Keratinocyte (primary cell): ENCODE measurements around the gene HELT. TPM values are rescaled to one million over a fixed set of nuclear protein-coding genes. Genes with fewer than 3 reads are reported as not detected.

Experiments used
- DNase-seq: peaks from one replicate; pipeline ENCODE4 v3.0.0-alpha.2; 2011; ENCODE audit warnings: low read depth, missing footprints, low spot score
- FAIRE-seq: peaks from 2 replicates; lab custom pipeline; 2011; peaks lifted over from hg19 to GRCh38; lab: Jason Lieb, UNC
- H2AFZ ChIP-seq: 2 replicates; pipeline ENCODE4 v1.6.0; 2012; ENCODE audit warnings: low read length, control low read depth, inconsistent platforms; ENCODE audit not compliant: control insufficient read depth
- H3K27ac ChIP-seq: 2 replicates; pipeline ENCODE4 v1.5.1; 2011; ENCODE audit warnings: low read length; ENCODE audit not compliant: control insufficient read depth, insufficient read depth
- H3K27me3 ChIP-seq: 3 replicates; pipeline ENCODE4 v1.6.0; 2011; ENCODE audit warnings: low read length; ENCODE audit not compliant: control insufficient read depth, insufficient read depth; ENCODE audit errors: extremely low read depth
- H3K36me3 ChIP-seq, 2 experiments: 2 replicates in 1 of 2; 3 replicates in 1 of 2; pipeline ENCODE4 v1.5.1; 2011; ENCODE audit warnings: low read length in 2 of 2, mild to moderate bottlenecking in 1 of 2; ENCODE audit not compliant: control insufficient read depth in 2 of 2, insufficient read depth in 2 of 2; ENCODE audit errors: extremely low read depth in 1 of 2
- H3K4me1 ChIP-seq: 3 replicates; pipeline ENCODE4 v1.5.1; 2011; ENCODE audit warnings: low read length; ENCODE audit not compliant: control insufficient read depth, insufficient read depth; ENCODE audit errors: extremely low read depth
- H3K4me2 ChIP-seq: 3 replicates; pipeline ENCODE4 v1.6.0; 2011; ENCODE audit warnings: low read depth, low read length; ENCODE audit not compliant: control insufficient read depth, insufficient read depth; ENCODE audit errors: extremely low read depth
- H3K4me3 ChIP-seq, 3 experiments: fragments of 200-600 bp in 1 of 3; sonication (generic) in 1 of 3; 2 replicates in 2 of 3; 3 replicates in 1 of 3; pipeline ENCODE4 v1.5.1; 2011 to 2016; ENCODE audit warnings: low read length in 3 of 3, mild to moderate bottlenecking in 3 of 3, control low read depth in 2 of 3, inconsistent platforms in 1 of 3, low read depth in 1 of 3, mixed read lengths in 1 of 3, mixed run types in 1 of 3, moderate library complexity in 1 of 3; ENCODE audit not compliant: control insufficient read depth in 2 of 3, insufficient read depth in 2 of 3; ENCODE audit errors: extremely low read depth in 1 of 3
- H3K79me2 ChIP-seq: 2 replicates; pipeline ENCODE4 v1.6.0; 2012; ENCODE audit warnings: low read length; ENCODE audit not compliant: control insufficient read depth, insufficient read depth
- H3K9ac ChIP-seq: 3 replicates; pipeline ENCODE4 v1.6.0; 2011; ENCODE audit warnings: low read length; ENCODE audit not compliant: control insufficient read depth, insufficient read depth; ENCODE audit errors: extremely low read depth
- H3K9me1 ChIP-seq: 3 replicates; pipeline ENCODE4 v1.6.0; 2011; ENCODE audit warnings: low read length; ENCODE audit not compliant: control insufficient read depth, insufficient read depth; ENCODE audit errors: extremely low read depth
- H3K9me3 ChIP-seq: 2 replicates; pipeline ENCODE4 v1.5.1; 2012; ENCODE audit warnings: low read depth, low read length; ENCODE audit not compliant: control insufficient read depth
- H4K20me1 ChIP-seq: 3 replicates; pipeline ENCODE4 v1.6.0; 2011; ENCODE audit warnings: low read length; ENCODE audit not compliant: control insufficient read depth, insufficient read depth; ENCODE audit errors: extremely low read depth
- EZH2 ChIP-seq: IDR thresholded peaks from one replicate; pipeline ENCODE4 v1.6.1; 2012; ENCODE audit warnings: inconsistent platforms, mild to moderate bottlenecking, low read length, moderate library complexity
- dilution Hi-C: fragments of 300-500 bp; cut with MboI; formaldehyde crosslinking; loops from one replicate; pipeline ENCODE4 v1.7.0; 2020; ENCODE audit warnings: low sequenced_read_pairs; ENCODE audit not compliant: extremely low pct_ligation_motif_present
- polyA plus RNA-seq, 5 experiments: library from polyadenylated mRNA; depleted of rRNA in 3 of 5; stranded (reverse) in 3 of 5; stranded (forward) in 1 of 5; unstranded in 1 of 5; fragments of >200 nt; gene quantifications; 1 replicate in 1 of 5; 2 replicates in 3 of 5; 3 replicates in 1 of 5; pipeline versions ENCODE4 v1.2.1 to v1.2.3, GENCODE V29; 2011 to 2012; ENCODE audit warnings: missing spikeins in 2 of 5, low read depth in 1 of 5, low replicate concordance in 1 of 5
- TF ChIP-seq, protein P1 (sequence below), 3 experiments: IDR thresholded peaks in 1 of 3; conservative IDR thresholded peaks in 1 of 3; optimal IDR thresholded peaks in 1 of 3; 2 replicates in 2 of 3; 3 replicates in 1 of 3; pipeline versions ENCODE3 to v1.5.1; 2011; ENCODE audit warnings: low read length in 3 of 3, mild to moderate bottlenecking in 3 of 3, moderate library complexity in 2 of 3, control low read depth in 1 of 3, inconsistent platforms in 1 of 3; ENCODE audit not compliant: insufficient read depth in 2 of 3; ENCODE audit errors: extremely low read depth in 1 of 3

The HELT gene
- polyA plus RNA-seq, 1 donor (not counting 4 experiments of a cell fraction or from before 2014, with no cell fraction given), result not detected

DNA sequence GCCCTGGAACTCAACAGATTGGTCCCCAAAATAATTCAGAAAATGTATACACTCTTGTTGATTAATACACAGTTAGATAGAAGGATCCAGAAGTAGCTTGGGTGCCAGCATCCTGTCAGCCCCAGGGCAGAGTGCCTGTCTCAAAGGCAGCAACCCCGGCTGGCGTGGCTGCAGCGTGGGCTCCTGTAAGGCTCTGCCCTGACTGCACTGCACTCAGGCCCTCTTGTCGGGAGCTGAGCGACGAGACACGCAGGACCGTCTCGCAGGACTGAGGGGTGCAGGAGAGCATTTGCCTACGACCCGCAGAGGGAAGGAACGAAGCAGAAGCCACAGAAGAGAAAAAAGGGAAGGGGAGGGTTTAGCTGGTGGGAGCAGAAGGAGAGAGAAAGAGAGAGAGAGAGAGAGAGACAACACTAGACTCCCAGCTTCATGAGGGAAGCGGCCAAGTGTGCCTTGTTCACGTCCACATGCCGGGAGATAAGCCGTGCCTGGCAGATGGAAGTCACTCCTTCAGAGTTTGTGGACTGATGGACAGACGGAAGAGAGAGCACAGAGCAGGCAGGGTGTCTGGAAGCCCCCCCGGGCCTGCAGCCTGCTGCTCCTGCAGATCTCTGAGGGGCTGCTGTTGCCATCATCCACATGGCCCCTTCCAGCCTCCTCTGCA lies 38.7 kb upstream of the HELT start:
- no peak overlapping the region for H3K27ac ChIP-seq
- H3K4me3 ChIP-seq, result no peak overlapping the region
- DNase-seq, result no peak
- H3K79me2 ChIP-seq, result no peaks in the 10 kb centered on the region
- dilution Hi-C loops, result no loop called here
- no peaks in the 10 kb centered on the region for H3K36me3 ChIP-seq
- no peaks in the 10 kb centered on the region for H3K9me1 ChIP-seq
- no peak overlapping the region for H3K4me2 ChIP-seq
- no peak overlapping the region for H2AFZ ChIP-seq
- H3K27me3 ChIP-seq, result peaks cover 17% of the 10 kb centered on the region
- no peaks in the 10 kb centered on the region for H3K9me3 ChIP-seq
- no peak for FAIRE-seq
- no peaks in the 10 kb centered on the region for H4K20me1 ChIP-seq
- H3K4me1 ChIP-seq, result no peaks in the 10 kb centered on the region
- H3K9ac ChIP-seq, result no peak overlapping the region
- TF ChIP-seq, protein P1, sequence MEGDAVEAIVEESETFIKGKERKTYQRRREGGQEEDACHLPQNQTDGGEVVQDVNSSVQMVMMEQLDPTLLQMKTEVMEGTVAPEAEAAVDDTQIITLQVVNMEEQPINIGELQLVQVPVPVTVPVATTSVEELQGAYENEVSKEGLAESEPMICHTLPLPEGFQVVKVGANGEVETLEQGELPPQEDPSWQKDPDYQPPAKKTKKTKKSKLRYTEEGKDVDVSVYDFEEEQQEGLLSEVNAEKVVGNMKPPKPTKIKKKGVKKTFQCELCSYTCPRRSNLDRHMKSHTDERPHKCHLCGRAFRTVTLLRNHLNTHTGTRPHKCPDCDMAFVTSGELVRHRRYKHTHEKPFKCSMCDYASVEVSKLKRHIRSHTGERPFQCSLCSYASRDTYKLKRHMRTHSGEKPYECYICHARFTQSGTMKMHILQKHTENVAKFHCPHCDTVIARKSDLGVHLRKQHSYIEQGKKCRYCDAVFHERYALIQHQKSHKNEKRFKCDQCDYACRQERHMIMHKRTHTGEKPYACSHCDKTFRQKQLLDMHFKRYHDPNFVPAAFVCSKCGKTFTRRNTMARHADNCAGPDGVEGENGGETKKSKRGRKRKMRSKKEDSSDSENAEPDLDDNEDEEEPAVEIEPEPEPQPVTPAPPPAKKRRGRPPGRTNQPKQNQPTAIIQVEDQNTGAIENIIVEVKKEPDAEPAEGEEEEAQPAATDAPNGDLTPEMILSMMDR (optimal IDR thresholded peaks at IDR 0.05 in 1 of 3, IDR thresholded peaks at IDR 0.05 in 1 of 3, conservative IDR thresholded peaks at IDR 0.05 in 1 of 3; ENCODE audit: extremely low read depth in 1 of 3, insufficient read depth in 2 of 3, low read length in 3 of 3), result no peak
- no peak for TF ChIP-seq EZH2

DNA sequence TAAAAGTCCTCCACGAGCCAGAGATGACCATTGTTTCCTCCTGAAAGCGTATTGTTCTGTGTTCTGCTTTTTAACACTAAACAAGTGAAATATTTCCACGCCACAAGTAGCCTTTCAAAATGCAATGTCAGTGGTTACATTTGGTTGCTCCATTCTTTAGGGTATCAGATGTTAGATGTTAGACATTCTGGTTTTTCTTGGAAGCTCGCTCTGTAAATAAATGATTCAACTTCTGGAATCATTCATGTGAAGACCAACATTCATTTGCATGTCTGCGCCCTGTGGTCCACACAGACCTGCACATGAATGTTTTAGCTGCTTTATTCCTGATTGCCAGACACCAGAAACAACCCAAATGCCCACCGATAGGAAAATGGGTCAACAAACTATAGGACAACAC lies 38.0 kb upstream of the HELT start:
- no peaks in the 10 kb centered on the region for H3K9me3 ChIP-seq
- no peaks in the 10 kb centered on the region for H3K4me1 ChIP-seq
- H3K36me3 ChIP-seq, result no peaks in the 10 kb centered on the region
- dilution Hi-C loops, result no loop called here
- H3K79me2 ChIP-seq, result no peaks in the 10 kb centered on the region
- no peak overlapping the region for H3K4me3 ChIP-seq
- no peak overlapping the region for H3K4me2 ChIP-seq
- peaks cover 17% of the 10 kb centered on the region for H3K27me3 ChIP-seq
- H4K20me1 ChIP-seq, result no peaks in the 10 kb centered on the region
- no peaks in the 10 kb centered on the region for H3K9me1 ChIP-seq
- H3K9ac ChIP-seq, result no peak overlapping the region
- no peak for FAIRE-seq
- no peak overlapping the region for H2AFZ ChIP-seq
- DNase-seq, result no peak
- H3K27ac ChIP-seq, result no peak overlapping the region
- no peak for TF ChIP-seq EZH2
- TF ChIP-seq, protein P1 (optimal IDR thresholded peaks at IDR 0.05 in 1 of 3, IDR thresholded peaks at IDR 0.05 in 1 of 3, conservative IDR thresholded peaks at IDR 0.05 in 1 of 3; ENCODE audit: extremely low read depth in 1 of 3, insufficient read depth in 2 of 3, low read length in 3 of 3), result no peak
